HepG2 (cell line): Measurements from ENCODE around the gene TOPORS. TPM values are rescaled to one million over a fixed set of nuclear protein-coding genes. Genes with fewer than 3 reads are reported as not detected.

Source experiments
- FOXP1 ChIP-seq, 2 experiments: fragments of 450-650 bp in 1 of 2; IDR thresholded peaks; 2 replicates each; pipeline ENCODE4 v1.6.1; 2017 to 2018; ENCODE audit warnings: antibody characterized with exemption in 1 of 2
- HDAC1 ChIP-seq: sonication (generic); formaldehyde crosslinking; IDR thresholded peaks from 2 replicates; pipeline ENCODE4 v1.5.1; 2020; ENCODE audit warnings: mild to moderate bottlenecking, missing genetic modification reagents
- KDM5B ChIP-seq: sonication (generic); formaldehyde crosslinking; IDR thresholded peaks from 2 replicates; pipeline ENCODE4 v1.4.0; 2020; ENCODE audit warnings: missing genetic modification reagents, mild to moderate bottlenecking, borderline replicate concordance
- MTA3 ChIP-seq: sonication (generic); formaldehyde crosslinking; IDR thresholded peaks from 2 replicates; pipeline ENCODE4 v1.4.0; 2020; ENCODE audit warnings: missing genetic modification reagents
- NFE2L2 ChIP-seq: fragments of 150-350 bp; IDR thresholded peaks from 2 replicates; pipeline ENCODE4 v1.6.1; 2014; ENCODE audit warnings: low read length
- TOE1 ChIP-seq: sonication (generic); formaldehyde crosslinking; IDR thresholded peaks from 2 replicates; pipeline ENCODE4 v1.4.0; 2020; ENCODE audit warnings: mild to moderate bottlenecking, missing genetic modification reagents
- ZC3H4 ChIP-seq: sonication (generic); formaldehyde crosslinking; IDR thresholded peaks from 2 replicates; pipeline ENCODE4 v1.4.0; 2020; ENCODE audit warnings: missing genetic modification reagents, borderline replicate concordance
- ZFP1 ChIP-seq: IDR thresholded peaks from 2 replicates; pipeline ENCODE4 v1.6.1; 2016
- ZNF317 ChIP-seq: sonication (generic); formaldehyde crosslinking; IDR thresholded peaks from 2 replicates; pipeline ENCODE4 v1.5.0; 2020; ENCODE audit warnings: mild to moderate bottlenecking, missing genetic modification reagents
- ZNF569 ChIP-seq: sonication (generic); formaldehyde crosslinking; IDR thresholded peaks from 2 replicates; pipeline ENCODE4 v1.5.0; 2020; ENCODE audit warnings: mild to moderate bottlenecking, missing genetic modification reagents, moderate library complexity, borderline replicate concordance
- ZNF605 ChIP-seq: sonication (generic); formaldehyde crosslinking; IDR thresholded peaks from 2 replicates; pipeline ENCODE4 v1.8.0; 2022; ENCODE audit warnings: mild to moderate bottlenecking, missing genetic modification reagents
- ZNF672 ChIP-seq: sonication (generic); formaldehyde crosslinking; IDR thresholded peaks from 2 replicates; pipeline ENCODE4 v1.8.1; 2022; ENCODE audit warnings: missing genetic modification reagents
- ZNF674 ChIP-seq: sonication (generic); formaldehyde crosslinking; IDR thresholded peaks from 2 replicates; pipeline ENCODE4 v1.5.0; 2020; ENCODE audit warnings: low read depth, mild to moderate bottlenecking, missing genetic modification reagents
- polyA plus RNA-seq, 8 experiments: library from polyadenylated mRNA; depleted of rRNA in 3 of 8; stranded (reverse) in 7 of 8; unstranded in 1 of 8; fragments of >200 nt; fragmentation: Illumina TruSeq in 4 of 8; extraction: Trizol in 4 of 8; gene quantifications; 2 replicates each; pipeline versions ENCODE4 v1.2.1 to v1.2.3, GENCODE V29; 2011 to 2016; ENCODE audit warnings: low read depth in 4 of 8, missing spikeins in 1 of 8, mixed read lengths in 1 of 8; ENCODE audit not compliant: insufficient read depth in 1 of 8
- total RNA-seq, 5 experiments: library from RNA; depleted of rRNA; stranded (reverse); fragments of >200 nt; fragmentation: Illumina TruSeq; extraction: Trizol; gene quantifications; 2 replicates each; pipeline ENCODE4 v1.2.3, GENCODE V29; 2016; ENCODE audit warnings: low read depth in 1 of 5
- TF ChIP-seq, protein P1 (sequence below): sonication (generic); formaldehyde crosslinking; IDR thresholded peaks from 2 replicates; pipeline ENCODE4 v1.5.1; 2020; ENCODE audit warnings: missing genetic modification reagents, mild to moderate bottlenecking, borderline replicate concordance
- TF ChIP-seq, protein P2 (sequence below): IDR thresholded peaks from 2 replicates; pipeline ENCODE4 v1.6.1; 2018; ENCODE audit warnings: missing genetic modification reagents
- TF ChIP-seq, protein P3 (sequence below): sonication (generic); formaldehyde crosslinking; IDR thresholded peaks from 2 replicates; pipeline ENCODE4 v1.4.0; 2020; ENCODE audit warnings: missing genetic modification reagents, mild to moderate bottlenecking, borderline replicate concordance
- TF ChIP-seq, protein P4 (sequence below): sonication (generic); formaldehyde crosslinking; IDR thresholded peaks from 2 replicates; pipeline ENCODE4 v1.4.0; 2020; ENCODE audit warnings: missing genetic modification reagents

The TOPORS gene
- total and polyA plus RNA-seq, 2 of the 13 experiments (the other 11 are each of a cell fraction or from before 2014, with no cell fraction given): 6.8 to 19.6 TPM

DNA sequence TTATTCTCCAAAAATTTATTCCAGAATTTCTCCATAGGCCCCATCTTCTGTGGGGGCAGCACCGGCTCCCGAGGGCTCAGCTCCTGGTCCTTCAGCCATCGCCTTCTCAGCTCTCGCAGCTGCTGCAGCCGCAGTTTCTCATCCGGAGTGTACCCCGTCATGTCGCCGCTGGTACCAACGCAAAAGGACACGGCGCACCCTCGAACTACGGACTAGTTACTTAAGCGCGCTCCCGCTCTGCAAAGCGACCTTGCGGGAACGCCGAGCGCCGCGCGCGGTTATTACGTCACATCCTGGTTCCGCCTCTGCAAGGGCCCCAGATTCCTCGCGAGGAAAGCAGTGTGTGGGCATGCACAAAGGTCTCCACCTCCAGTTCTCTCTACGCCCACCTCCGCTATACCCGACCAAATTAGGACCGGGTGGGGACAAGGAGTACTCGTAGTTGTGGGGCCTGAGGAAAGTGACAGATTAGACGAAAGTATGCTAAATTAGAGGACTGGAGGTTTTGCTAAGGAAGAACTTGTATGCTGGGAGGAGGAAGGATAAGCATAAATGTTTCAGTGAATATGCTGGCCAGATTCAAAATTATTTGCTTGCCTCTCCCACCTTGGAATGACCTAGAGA lies 20.6 kb upstream of the TOPORS start, which contains the start of gene NDUFB6 (continued):
- peak; percentile 62; the same call in 1 of the 2 replicates for TF ChIP-seq KDM5B (CRISPR knock-in tag)
- no peak for TF ChIP-seq ZFP1
- TF ChIP-seq, protein P1, sequence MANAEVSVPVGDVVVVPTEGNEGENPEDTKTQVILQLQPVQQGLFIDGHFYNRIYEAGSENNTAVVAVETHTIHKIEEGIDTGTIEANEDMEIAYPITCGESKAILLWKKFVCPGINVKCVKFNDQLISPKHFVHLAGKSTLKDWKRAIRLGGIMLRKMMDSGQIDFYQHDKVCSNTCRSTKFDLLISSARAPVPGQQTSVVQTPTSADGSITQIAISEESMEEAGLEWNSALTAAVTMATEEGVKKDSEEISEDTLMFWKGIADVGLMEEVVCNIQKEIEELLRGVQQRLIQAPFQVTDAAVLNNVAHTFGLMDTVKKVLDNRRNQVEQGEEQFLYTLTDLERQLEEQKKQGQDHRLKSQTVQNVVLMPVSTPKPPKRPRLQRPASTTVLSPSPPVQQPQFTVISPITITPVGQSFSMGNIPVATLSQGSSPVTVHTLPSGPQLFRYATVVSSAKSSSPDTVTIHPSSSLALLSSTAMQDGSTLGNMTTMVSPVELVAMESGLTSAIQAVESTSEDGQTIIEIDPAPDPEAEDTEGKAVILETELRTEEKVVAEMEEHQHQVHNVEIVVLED: peak; percentile 86
- TF ChIP-seq ZNF672 (CRISPR knock-in tag): 0 out of 2 replicates have a peak, but pooled peaks have one; percentile 25
- no peak for TF ChIP-seq TOE1 (CRISPR knock-in tag)
- TF ChIP-seq ZNF674 (CRISPR knock-in tag): peak; percentile 59; the same call in 1 of the 2 replicates
- peak; percentile 93 for TF ChIP-seq ZNF605 (CRISPR knock-in tag)
- TF ChIP-seq, protein P2, sequence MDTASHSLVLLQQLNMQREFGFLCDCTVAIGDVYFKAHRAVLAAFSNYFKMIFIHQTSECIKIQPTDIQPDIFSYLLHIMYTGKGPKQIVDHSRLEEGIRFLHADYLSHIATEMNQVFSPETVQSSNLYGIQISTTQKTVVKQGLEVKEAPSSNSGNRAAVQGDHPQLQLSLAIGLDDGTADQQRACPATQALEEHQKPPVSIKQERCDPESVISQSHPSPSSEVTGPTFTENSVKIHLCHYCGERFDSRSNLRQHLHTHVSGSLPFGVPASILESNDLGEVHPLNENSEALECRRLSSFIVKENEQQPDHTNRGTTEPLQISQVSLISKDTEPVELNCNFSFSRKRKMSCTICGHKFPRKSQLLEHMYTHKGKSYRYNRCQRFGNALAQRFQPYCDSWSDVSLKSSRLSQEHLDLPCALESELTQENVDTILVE (CRISPR knock-in tag): no peak
- no peak for TF ChIP-seq ZNF317 (CRISPR knock-in tag)
- no peak for TF ChIP-seq MTA3 (CRISPR knock-in tag)
- no peak for TF ChIP-seq NFE2L2
- no peak for TF ChIP-seq ZC3H4 (CRISPR knock-in tag)
- no peak for TF ChIP-seq FOXP1 (IDR thresholded peaks at IDR 0.05)
- no peak for TF ChIP-seq FOXP1 (CRISPR knock-in tag; IDR thresholded peaks at IDR 0.05)
- TF ChIP-seq, protein P3, sequence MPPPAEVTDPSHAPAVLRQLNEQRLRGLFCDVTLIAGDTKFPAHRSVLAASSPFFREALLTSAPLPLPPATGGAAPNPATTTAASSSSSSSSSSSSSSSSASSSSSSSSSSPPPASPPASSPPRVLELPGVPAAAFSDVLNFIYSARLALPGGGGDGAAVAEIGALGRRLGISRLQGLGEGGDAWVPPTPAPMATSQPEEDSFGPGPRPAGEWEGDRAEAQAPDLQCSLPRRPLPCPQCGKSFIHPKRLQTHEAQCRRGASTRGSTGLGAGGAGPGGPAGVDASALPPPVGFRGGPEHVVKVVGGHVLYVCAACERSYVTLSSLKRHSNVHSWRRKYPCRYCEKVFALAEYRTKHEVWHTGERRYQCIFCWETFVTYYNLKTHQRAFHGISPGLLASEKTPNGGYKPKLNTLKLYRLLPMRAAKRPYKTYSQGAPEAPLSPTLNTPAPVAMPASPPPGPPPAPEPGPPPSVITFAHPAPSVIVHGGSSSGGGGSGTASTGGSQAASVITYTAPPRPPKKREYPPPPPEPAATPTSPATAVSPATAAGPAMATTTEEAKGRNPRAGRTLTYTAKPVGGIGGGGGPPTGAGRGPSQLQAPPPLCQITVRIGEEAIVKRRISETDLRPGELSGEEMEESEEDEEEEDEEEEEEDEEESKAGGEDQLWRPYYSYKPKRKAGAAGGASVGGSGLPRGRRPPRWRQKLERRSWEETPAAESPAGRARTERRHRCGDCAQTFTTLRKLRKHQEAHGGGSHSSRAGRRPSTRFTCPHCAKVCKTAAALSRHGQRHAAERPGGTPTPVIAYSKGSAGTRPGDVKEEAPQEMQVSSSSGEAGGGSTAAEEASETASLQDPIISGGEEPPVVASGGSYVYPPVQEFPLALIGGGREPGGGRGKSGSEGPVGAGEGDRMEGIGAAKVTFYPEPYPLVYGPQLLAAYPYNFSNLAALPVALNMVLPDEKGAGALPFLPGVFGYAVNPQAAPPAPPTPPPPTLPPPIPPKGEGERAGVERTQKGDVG (CRISPR knock-in tag): no peak
- TF ChIP-seq, protein P4, sequence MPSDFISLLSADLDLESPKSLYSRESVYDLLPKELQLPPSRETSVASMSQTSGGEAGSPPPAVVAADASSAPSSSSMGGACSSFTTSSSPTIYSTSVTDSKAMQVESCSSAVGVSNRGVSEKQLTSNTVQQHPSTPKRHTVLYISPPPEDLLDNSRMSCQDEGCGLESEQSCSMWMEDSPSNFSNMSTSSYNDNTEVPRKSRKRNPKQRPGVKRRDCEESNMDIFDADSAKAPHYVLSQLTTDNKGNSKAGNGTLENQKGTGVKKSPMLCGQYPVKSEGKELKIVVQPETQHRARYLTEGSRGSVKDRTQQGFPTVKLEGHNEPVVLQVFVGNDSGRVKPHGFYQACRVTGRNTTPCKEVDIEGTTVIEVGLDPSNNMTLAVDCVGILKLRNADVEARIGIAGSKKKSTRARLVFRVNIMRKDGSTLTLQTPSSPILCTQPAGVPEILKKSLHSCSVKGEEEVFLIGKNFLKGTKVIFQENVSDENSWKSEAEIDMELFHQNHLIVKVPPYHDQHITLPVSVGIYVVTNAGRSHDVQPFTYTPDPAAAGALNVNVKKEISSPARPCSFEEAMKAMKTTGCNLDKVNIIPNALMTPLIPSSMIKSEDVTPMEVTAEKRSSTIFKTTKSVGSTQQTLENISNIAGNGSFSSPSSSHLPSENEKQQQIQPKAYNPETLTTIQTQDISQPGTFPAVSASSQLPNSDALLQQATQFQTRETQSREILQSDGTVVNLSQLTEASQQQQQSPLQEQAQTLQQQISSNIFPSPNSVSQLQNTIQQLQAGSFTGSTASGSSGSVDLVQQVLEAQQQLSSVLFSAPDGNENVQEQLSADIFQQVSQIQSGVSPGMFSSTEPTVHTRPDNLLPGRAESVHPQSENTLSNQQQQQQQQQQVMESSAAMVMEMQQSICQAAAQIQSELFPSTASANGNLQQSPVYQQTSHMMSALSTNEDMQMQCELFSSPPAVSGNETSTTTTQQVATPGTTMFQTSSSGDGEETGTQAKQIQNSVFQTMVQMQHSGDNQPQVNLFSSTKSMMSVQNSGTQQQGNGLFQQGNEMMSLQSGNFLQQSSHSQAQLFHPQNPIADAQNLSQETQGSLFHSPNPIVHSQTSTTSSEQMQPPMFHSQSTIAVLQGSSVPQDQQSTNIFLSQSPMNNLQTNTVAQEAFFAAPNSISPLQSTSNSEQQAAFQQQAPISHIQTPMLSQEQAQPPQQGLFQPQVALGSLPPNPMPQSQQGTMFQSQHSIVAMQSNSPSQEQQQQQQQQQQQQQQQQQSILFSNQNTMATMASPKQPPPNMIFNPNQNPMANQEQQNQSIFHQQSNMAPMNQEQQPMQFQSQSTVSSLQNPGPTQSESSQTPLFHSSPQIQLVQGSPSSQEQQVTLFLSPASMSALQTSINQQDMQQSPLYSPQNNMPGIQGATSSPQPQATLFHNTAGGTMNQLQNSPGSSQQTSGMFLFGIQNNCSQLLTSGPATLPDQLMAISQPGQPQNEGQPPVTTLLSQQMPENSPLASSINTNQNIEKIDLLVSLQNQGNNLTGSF: no peak
- no peak for TF ChIP-seq ZNF569 (CRISPR knock-in tag)
- TF ChIP-seq HDAC1: peak; percentile 88
